H9 (cell line): ENCODE measurements around the gene SPTAN1. TPM values are rescaled to one million over a fixed set of nuclear protein-coding genes. Genes with fewer than 3 reads are reported as not detected.

Source experiments
- DNase-seq: peaks from one replicate; pipeline ENCODE4 v3.0.0-alpha.2; 2017
- H2AFZ ChIP-seq: one replicate; pipeline ENCODE4 v1.6.1; 2013; ENCODE audit warnings: mild to moderate bottlenecking, low read length, control low read depth, moderate library complexity
- H2AK5ac ChIP-seq: 2 replicates; pipeline ENCODE4 v1.6.1; 2013; ENCODE audit warnings: low read length, control low read depth, mixed read lengths; ENCODE audit not compliant: insufficient read length
- H2BK120ac ChIP-seq: one replicate; pipeline ENCODE4 v1.6.1; 2013; ENCODE audit warnings: low read depth, mild to moderate bottlenecking, low read length, control low read depth, inconsistent platforms; ENCODE audit not compliant: poor library complexity, severe bottlenecking
- H2BK12ac ChIP-seq: 2 replicates; pipeline ENCODE4 v1.6.1; 2013; ENCODE audit warnings: low read length, control low read depth, mixed read lengths, low read depth; ENCODE audit not compliant: insufficient read length
- H2BK15ac ChIP-seq: 2 replicates; pipeline ENCODE4 v1.6.1; 2013; ENCODE audit warnings: low read depth, low read length, control low read depth
- H2BK20ac ChIP-seq: one replicate; pipeline ENCODE4 v1.6.1; 2013; ENCODE audit warnings: low read depth, mild to moderate bottlenecking, low read length, control low read depth, inconsistent platforms; ENCODE audit not compliant: poor library complexity, severe bottlenecking
- H2BK5ac ChIP-seq: 2 replicates; pipeline ENCODE4 v1.6.1; 2013; ENCODE audit warnings: low read length, control low read depth, mixed read lengths; ENCODE audit not compliant: insufficient read length
- H3K14ac ChIP-seq: 2 replicates; pipeline ENCODE4 v1.6.1; 2013; ENCODE audit warnings: low read length, control low read depth; ENCODE audit not compliant: insufficient read depth
- H3K18ac ChIP-seq: 2 replicates; pipeline ENCODE4 v1.6.1; 2013; ENCODE audit warnings: low read depth, mild to moderate bottlenecking, mixed read lengths, low read length, control low read depth; ENCODE audit not compliant: insufficient read length
- H3K23ac ChIP-seq: 2 replicates; pipeline ENCODE4 v1.6.1; 2013; ENCODE audit warnings: low read length, control low read depth, mixed read lengths, low read depth; ENCODE audit not compliant: insufficient read length
- H3K23me2 ChIP-seq: 2 replicates; pipeline ENCODE4 v1.6.1; 2013; ENCODE audit warnings: low read depth, mild to moderate bottlenecking, mixed read lengths, low read length, control low read depth; ENCODE audit not compliant: insufficient read length, poor library complexity, severe bottlenecking
- H3K27ac ChIP-seq: 2 replicates; pipeline ENCODE4 v1.5.1; 2013; ENCODE audit warnings: low read length, control low read depth, mixed read lengths, low read depth; ENCODE audit not compliant: insufficient read length
- H3K27me3 ChIP-seq: 2 replicates; pipeline ENCODE4 v1.6.1; 2013; ENCODE audit warnings: low read length, control low read depth, inconsistent platforms; ENCODE audit not compliant: insufficient read depth
- H3K4ac ChIP-seq: 2 replicates; pipeline ENCODE4 v1.6.1; 2013; ENCODE audit warnings: low read depth, mild to moderate bottlenecking, control low read depth, inconsistent platforms, low read length, moderate library complexity
- H3K4me1 ChIP-seq: 2 replicates; pipeline ENCODE4 v1.6.1; 2013; ENCODE audit warnings: low read length, control low read depth, inconsistent platforms; ENCODE audit not compliant: insufficient read depth
- H3K4me2 ChIP-seq: 2 replicates; pipeline ENCODE4 v1.6.1; 2013; ENCODE audit warnings: low read length, control low read depth, mixed read lengths; ENCODE audit not compliant: insufficient read length, insufficient read depth
- H3K56ac ChIP-seq: 2 replicates; pipeline ENCODE4 v1.6.1; 2013; ENCODE audit warnings: low read depth, mild to moderate bottlenecking, mixed read lengths, low read length, control low read depth; ENCODE audit not compliant: insufficient read length
- H3K79me1 ChIP-seq: 2 replicates; pipeline ENCODE4 v1.6.1; 2013; ENCODE audit warnings: low read depth, mild to moderate bottlenecking, moderate library complexity, low read length, control low read depth, inconsistent platforms; ENCODE audit not compliant: insufficient read depth, poor library complexity, severe bottlenecking
- H3K79me2 ChIP-seq: 2 replicates; pipeline ENCODE4 v1.6.1; 2013; ENCODE audit warnings: low read length, control low read depth, inconsistent platforms; ENCODE audit not compliant: insufficient read depth
- H3K9ac ChIP-seq: 2 replicates; pipeline ENCODE4 v1.6.1; 2013; ENCODE audit warnings: low read length, control low read depth, mixed read lengths; ENCODE audit not compliant: insufficient read length; ENCODE audit errors: extremely low read depth
- H3K9me3 ChIP-seq: one replicate; pipeline ENCODE4 v1.6.1; 2013; ENCODE audit warnings: low read depth, low read length, inconsistent platforms; ENCODE audit not compliant: control insufficient read depth
- H3T11ph ChIP-seq: one replicate; pipeline ENCODE4 v1.6.1; 2013; ENCODE audit warnings: mild to moderate bottlenecking, low read length, control low read depth, inconsistent platforms
- H4K20me1 ChIP-seq: one replicate; pipeline ENCODE4 v1.6.1; 2013; ENCODE audit not compliant: control insufficient read depth, insufficient read length, insufficient read depth
- H4K5ac ChIP-seq: 2 replicates; pipeline ENCODE4 v1.6.1; 2013; ENCODE audit warnings: low read depth, mild to moderate bottlenecking, mixed read lengths, low read length, control low read depth; ENCODE audit not compliant: insufficient read length
- H4K8ac ChIP-seq: replicated peaks from 2 replicates; pipeline ENCODE4 v1.6.1; 2013; ENCODE audit warnings: low read length, control low read depth, mixed read lengths, low read depth; ENCODE audit not compliant: insufficient read length
- H4K91ac ChIP-seq: 2 replicates; pipeline ENCODE4 v1.6.1; 2013; ENCODE audit warnings: low read depth, mild to moderate bottlenecking, moderate library complexity, mixed read lengths, low read length, control low read depth; ENCODE audit not compliant: insufficient read length
- H3K27ac Mint-ChIP-seq, 3 experiments: 2 replicates in 2 of 3; 3 replicates in 1 of 3; pipeline ENCODE4 v1.8.0; 2020 to 2021; ENCODE audit warnings: mixed read lengths in 3 of 3, mild to moderate bottlenecking in 1 of 3, moderate library complexity in 1 of 3
- H3K27me3 Mint-ChIP-seq: 2 replicates; pipeline ENCODE4 v1.8.0; 2021; ENCODE audit warnings: low read depth, mild to moderate bottlenecking, moderate library complexity, mixed read lengths
- H3K36me3 Mint-ChIP-seq, 3 experiments: 2 replicates in 2 of 3; 3 replicates in 1 of 3; pipeline ENCODE4 v1.8.0; 2020 to 2021; ENCODE audit warnings: low read depth in 3 of 3, mixed read lengths in 3 of 3; ENCODE audit not compliant: insufficient read depth in 1 of 3
- H3K4me1 Mint-ChIP-seq, 2 experiments: 2 replicates each; pipeline ENCODE4 v1.8.0; 2020; ENCODE audit warnings: mixed read lengths in 2 of 2
- H3K4me3 Mint-ChIP-seq, 2 experiments: 2 replicates in 1 of 2; 3 replicates in 1 of 2; pipeline ENCODE4 v1.8.0; 2020 to 2021; ENCODE audit warnings: mild to moderate bottlenecking in 2 of 2, mixed read lengths in 2 of 2, moderate library complexity in 1 of 2
- H3K9me3 Mint-ChIP-seq, 2 experiments: 2 replicates in 1 of 2; 3 replicates in 1 of 2; pipeline ENCODE4 v1.8.0; 2020; ENCODE audit warnings: mild to moderate bottlenecking in 2 of 2, mixed read lengths in 2 of 2, moderate library complexity in 1 of 2
- WGBS: extraction: QIAGEN DNeasy Blood & Tissue Kit; methylation state at CpG from one replicate; pipeline ENCODE4 v1.1.7; 2013; ENCODE audit warnings: missing lambda C conversion rate, low lambda C conversion rate, mixed read lengths; ENCODE audit not compliant: insufficient read length; ENCODE audit errors: extremely low coverage; 5-methylcytosine and 5-hydroxymethylcytosine counted together
- total RNA-seq: library from RNA; stranded (reverse); gene quantifications from 2 replicates; pipeline ENCODE4 v1.2.1, GENCODE V29; 2021
- TF ChIP-seq, protein P1 (sequence below): fragments of 200-600 bp; sonication (generic); conservative IDR thresholded peaks from 3 replicates; pipeline ENCODE4 v1.8.0; 2021; ENCODE audit warnings: antibody characterized with exemption, mild to moderate bottlenecking

The SPTAN1 gene
- total RNA-seq, 1 experiment from 2014 or later, result 213 TPM

DNA sequence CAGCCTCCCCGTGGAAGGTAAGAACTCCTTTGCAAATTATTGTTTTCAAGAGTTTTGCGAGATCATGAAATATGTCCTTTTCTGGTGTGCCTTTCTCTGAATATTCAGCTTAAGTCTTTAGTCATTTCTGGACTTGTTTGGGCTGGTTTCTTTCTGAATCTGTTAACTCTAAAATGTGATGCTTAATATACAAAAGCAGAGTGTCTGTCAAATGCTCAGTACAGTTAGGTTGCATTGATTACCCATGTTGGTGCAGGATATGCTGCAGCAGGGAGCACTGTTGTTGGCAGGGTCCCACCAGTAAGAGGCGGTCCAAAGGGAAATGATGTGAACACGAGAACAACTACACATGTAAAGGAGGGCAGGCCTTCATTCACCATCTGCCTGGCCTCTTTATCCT, 47.7 kb downstream of the SPTAN1 start:
- Histone ChIP-seq H3K9ac (no peak overlapping the region), H3K27ac (no peak overlapping the region), H3K4me2 (no peak overlapping the region), H3K18ac (no peak overlapping the region), H3K27me3 (no peaks in the 10 kb centered on the region), H3K79me1 (no peaks in the 10 kb centered on the region), H4K5ac (no peak overlapping the region), H4K8ac (no peak overlapping the region), H3K23ac (no peak overlapping the region), H2AK5ac (no peak overlapping the region), H4K20me1 (no peaks in the 10 kb centered on the region), H3K4me1 (no peaks in the 10 kb centered on the region), H2BK120ac (no peak overlapping the region), H2BK12ac (no peak overlapping the region), H3K4ac (no peak overlapping the region), H3K56ac (no peak overlapping the region), H4K91ac (no peak overlapping the region), H3K14ac (no peak overlapping the region), H3K9me3 (no peaks in the 10 kb centered on the region), H3K23me2 (no peaks in the 10 kb centered on the region), H2BK5ac (no peak overlapping the region), H2BK20ac (no peak overlapping the region), H3T11ph (no peak overlapping the region), H2AFZ (no peak overlapping the region), H2BK15ac (no peak overlapping the region), H3K79me2 (no peaks in the 10 kb centered on the region)
- no CpG with 5 or more reads among the region's 4 CpGs for WGBS
- peak overlapping the region in 1 of 3 experiments; percentile 44; a peak in 1 of 7 replicates for H3K27ac Mint-ChIP-seq
- no peak for DNase-seq
- H3K4me3 Mint-ChIP-seq, result no peak overlapping the region
- no peaks in the 10 kb centered on the region for H3K9me3 Mint-ChIP-seq
- H3K36me3 Mint-ChIP-seq, result peaks cover 12 to 75% (median 72%) of the 10 kb centered on the region in 3 experiments; a peak in 6 of 7 replicates
- no peaks in the 10 kb centered on the region for H3K4me1 Mint-ChIP-seq
- TF ChIP-seq, protein P1, sequence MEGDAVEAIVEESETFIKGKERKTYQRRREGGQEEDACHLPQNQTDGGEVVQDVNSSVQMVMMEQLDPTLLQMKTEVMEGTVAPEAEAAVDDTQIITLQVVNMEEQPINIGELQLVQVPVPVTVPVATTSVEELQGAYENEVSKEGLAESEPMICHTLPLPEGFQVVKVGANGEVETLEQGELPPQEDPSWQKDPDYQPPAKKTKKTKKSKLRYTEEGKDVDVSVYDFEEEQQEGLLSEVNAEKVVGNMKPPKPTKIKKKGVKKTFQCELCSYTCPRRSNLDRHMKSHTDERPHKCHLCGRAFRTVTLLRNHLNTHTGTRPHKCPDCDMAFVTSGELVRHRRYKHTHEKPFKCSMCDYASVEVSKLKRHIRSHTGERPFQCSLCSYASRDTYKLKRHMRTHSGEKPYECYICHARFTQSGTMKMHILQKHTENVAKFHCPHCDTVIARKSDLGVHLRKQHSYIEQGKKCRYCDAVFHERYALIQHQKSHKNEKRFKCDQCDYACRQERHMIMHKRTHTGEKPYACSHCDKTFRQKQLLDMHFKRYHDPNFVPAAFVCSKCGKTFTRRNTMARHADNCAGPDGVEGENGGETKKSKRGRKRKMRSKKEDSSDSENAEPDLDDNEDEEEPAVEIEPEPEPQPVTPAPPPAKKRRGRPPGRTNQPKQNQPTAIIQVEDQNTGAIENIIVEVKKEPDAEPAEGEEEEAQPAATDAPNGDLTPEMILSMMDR, result no peak
- H3K27me3 Mint-ChIP-seq, result no peaks in the 10 kb centered on the region
